Ishikawa (cell line): ENCODE results near the gene SLC6A18.

Experiments used
- CEBPB ChIP-seq: IDR thresholded peaks from 2 replicates; pipeline ENCODE4 v1.6.1; 2012
- CREB1 ChIP-seq: IDR thresholded peaks from 2 replicates; pipeline ENCODE4 v1.6.1; 2012; ENCODE audit warnings: low read depth
- FOXM1 ChIP-seq: IDR thresholded peaks from 2 replicates; pipeline ENCODE4 v1.6.1; 2012; ENCODE audit warnings: low read depth, borderline replicate concordance
- NFIC ChIP-seq: IDR thresholded peaks from 2 replicates; pipeline ENCODE4 v1.6.1; 2012
- RAD21 ChIP-seq: IDR thresholded peaks from 2 replicates; pipeline ENCODE4 v1.6.1; 2012; ENCODE audit warnings: low read depth
- REST ChIP-seq: IDR thresholded peaks from 2 replicates; pipeline ENCODE4 v1.6.1; 2012; ENCODE audit warnings: low read depth, mild to moderate bottlenecking
- TAF1 ChIP-seq: IDR thresholded peaks from 2 replicates; pipeline ENCODE4 v1.6.1; 2012; ENCODE audit warnings: low read depth, mild to moderate bottlenecking
- USF1 ChIP-seq: IDR thresholded peaks from 2 replicates; pipeline ENCODE4 v1.6.1; 2012
- YY1 ChIP-seq: IDR thresholded peaks from 2 replicates; pipeline ENCODE4 v1.6.1; 2012; ENCODE audit warnings: low read depth
- TF ChIP-seq, protein P1 (sequence below): IDR thresholded peaks from 2 replicates; pipeline ENCODE4 v1.6.1; 2012

- no peak for TF ChIP-seq REST
- no peak for TF ChIP-seq YY1
- TF ChIP-seq NFIC: no peak
- no peak for TF ChIP-seq CEBPB
- TF ChIP-seq CREB1: no peak
- no peak for TF ChIP-seq TAF1
- TF ChIP-seq, protein P1, sequence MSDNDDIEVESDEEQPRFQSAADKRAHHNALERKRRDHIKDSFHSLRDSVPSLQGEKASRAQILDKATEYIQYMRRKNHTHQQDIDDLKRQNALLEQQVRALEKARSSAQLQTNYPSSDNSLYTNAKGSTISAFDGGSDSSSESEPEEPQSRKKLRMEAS: no peak
- no peak for TF ChIP-seq RAD21
- no peak for TF ChIP-seq FOXM1
- TF ChIP-seq USF1: no peak
These were observed 63.5 kb downstream of the SLC6A18 start for GRCh38 chr5:1288439-1289335.
